Ovary (tissue), 3 donors: Measurements from ENCODE around the gene CCDC175.

Experiments used
- POLR2A ChIP-seq: fragments of 450-650 bp; IDR thresholded peaks from one replicate; pipeline ENCODE4 v1.6.1; 2017; ENCODE audit warnings: antibody characterized with exemption, mild to moderate bottlenecking, moderate library complexity
- TF ChIP-seq, protein P1 (sequence below), 3 donors: fragments of 450-650 bp in 2 of 3; fragments of 200-600 bp in 1 of 3; IDR thresholded peaks; one replicate each; pipeline versions ENCODE4 v1.5.1 to v1.8.0; 2016 to 2022; ENCODE audit warnings: antibody characterized with exemption in 3 of 3, mild to moderate bottlenecking in 1 of 3
- donor health status: DM: no; HTN: no; CAD: no.

DNA sequence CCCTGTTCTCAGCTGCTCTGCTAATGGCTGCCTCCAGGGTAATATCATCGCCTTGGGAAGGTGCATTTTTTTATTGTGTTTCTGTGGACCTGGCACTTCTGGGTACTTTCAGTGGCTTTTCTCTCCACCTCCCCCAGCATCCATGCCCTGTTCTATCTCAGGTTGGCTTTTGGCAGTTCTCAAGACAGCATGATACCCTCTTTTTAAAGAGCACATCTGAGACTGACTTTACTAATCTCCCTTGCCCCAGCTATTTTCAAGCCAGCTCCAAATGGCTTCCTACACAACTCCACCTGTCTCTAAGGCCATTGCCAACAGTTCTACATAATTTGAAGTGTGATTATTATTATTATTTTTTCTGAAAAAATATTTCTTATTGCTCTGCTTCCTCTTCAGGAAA lies 39.1 kb downstream of the CCDC175 start:
- no peak for TF ChIP-seq POLR2A
- TF ChIP-seq, protein P1, sequence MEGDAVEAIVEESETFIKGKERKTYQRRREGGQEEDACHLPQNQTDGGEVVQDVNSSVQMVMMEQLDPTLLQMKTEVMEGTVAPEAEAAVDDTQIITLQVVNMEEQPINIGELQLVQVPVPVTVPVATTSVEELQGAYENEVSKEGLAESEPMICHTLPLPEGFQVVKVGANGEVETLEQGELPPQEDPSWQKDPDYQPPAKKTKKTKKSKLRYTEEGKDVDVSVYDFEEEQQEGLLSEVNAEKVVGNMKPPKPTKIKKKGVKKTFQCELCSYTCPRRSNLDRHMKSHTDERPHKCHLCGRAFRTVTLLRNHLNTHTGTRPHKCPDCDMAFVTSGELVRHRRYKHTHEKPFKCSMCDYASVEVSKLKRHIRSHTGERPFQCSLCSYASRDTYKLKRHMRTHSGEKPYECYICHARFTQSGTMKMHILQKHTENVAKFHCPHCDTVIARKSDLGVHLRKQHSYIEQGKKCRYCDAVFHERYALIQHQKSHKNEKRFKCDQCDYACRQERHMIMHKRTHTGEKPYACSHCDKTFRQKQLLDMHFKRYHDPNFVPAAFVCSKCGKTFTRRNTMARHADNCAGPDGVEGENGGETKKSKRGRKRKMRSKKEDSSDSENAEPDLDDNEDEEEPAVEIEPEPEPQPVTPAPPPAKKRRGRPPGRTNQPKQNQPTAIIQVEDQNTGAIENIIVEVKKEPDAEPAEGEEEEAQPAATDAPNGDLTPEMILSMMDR (IDR thresholded peaks at IDR 0.05) = no peak
